PFSK-1 (cell line): ENCODE results near the gene NTN3.

Experiments
- FOXP2 ChIP-seq: optimal IDR thresholded peaks from 2 replicates; pipeline ENCODE3; 2011; ENCODE audit warnings: borderline replicate concordance, control low read depth, inconsistent platforms; ENCODE audit not compliant: insufficient read depth; ENCODE audit errors: extremely low read length, extremely low read depth
- POLR2AphosphoS5 ChIP-seq: IDR thresholded peaks from 2 replicates; pipeline ENCODE4 v1.6.1; 2012; ENCODE audit warnings: low read depth, mild to moderate bottlenecking, control low read depth, low read length, moderate library complexity
- REST ChIP-seq, 2 experiments: IDR thresholded peaks; 2 replicates each; pipeline versions ENCODE4 v1.6.1 to v1.8.0; 2011 to 2012; ENCODE audit warnings: low read depth in 2 of 2, low read length in 2 of 2, control low read depth in 1 of 2, inconsistent platforms in 1 of 2, mild to moderate bottlenecking in 1 of 2, moderate library complexity in 1 of 2; ENCODE audit not compliant: insufficient read depth in 1 of 2
- SIN3A ChIP-seq: IDR thresholded peaks from 2 replicates; pipeline ENCODE4 v1.6.1; 2012; ENCODE audit warnings: mild to moderate bottlenecking, low read length, moderate library complexity, borderline replicate concordance; ENCODE audit not compliant: insufficient read depth
- TAF1 ChIP-seq: IDR thresholded peaks from 2 replicates; pipeline ENCODE4 v1.6.1; 2012; ENCODE audit warnings: low read length, control low read depth, borderline replicate concordance; ENCODE audit not compliant: insufficient read depth

The NTN3 gene

GRCh38 chr16:2465653-2466415 is 5.3 kb upstream of the NTN3 start:
- TF ChIP-seq SIN3A (no peak), REST (IDR thresholded peaks at IDR 0.05; ENCODE audit: insufficient read depth in 1 of 2, low read depth in 2 of 2, low read length in 2 of 2) (no peak), FOXP2 (no peak), TAF1 (no peak), POLR2AphosphoS5 (no peak)

GRCh38 chr16:2466667-2467527 is 4.2 kb upstream of the NTN3 start:
- TF ChIP-seq FOXP2 (no peak), SIN3A (no peak), POLR2AphosphoS5 (no peak), REST (IDR thresholded peaks at IDR 0.05; ENCODE audit: insufficient read depth in 1 of 2, low read depth in 2 of 2, low read length in 2 of 2) (no peak), TAF1 (no peak)

GRCh38 chr16:2467528-2468232 is 3.4 kb upstream of the NTN3 start:
- no peak for TF ChIP-seq FOXP2
- TF ChIP-seq REST (IDR thresholded peaks at IDR 0.05; ENCODE audit: insufficient read depth in 1 of 2, low read depth in 2 of 2, low read length in 2 of 2): no peak
- TF ChIP-seq SIN3A: no peak
- no peak for TF ChIP-seq POLR2AphosphoS5
- TF ChIP-seq TAF1: no peak

- TF ChIP-seq REST (IDR thresholded peaks at IDR 0.05; ENCODE audit: insufficient read depth in 1 of 2, low read depth in 2 of 2, low read length in 2 of 2): no peak
- no peak for TF ChIP-seq TAF1
- no peak for TF ChIP-seq POLR2AphosphoS5
- TF ChIP-seq SIN3A: no peak
- no peak for TF ChIP-seq FOXP2
Measured at GRCh38 chr16:2468233-2468724, 2.8 kb upstream of the NTN3 start.
